Pulmonary artery endothelial cell (primary cell): ENCODE data around the gene SOX5. TPM values are rescaled to one million over a fixed set of nuclear protein-coding genes. Genes with fewer than 3 reads are reported as not detected.
"Not testable (repeated sequence)": the region's sequence is repeated elsewhere in the genome, so short reads cannot be mapped to it uniquely, and the experiment has no call there.

Experiments used
- DNase-seq: peaks from one replicate; pipeline ENCODE4 v3.0.0-alpha.2; 2011; ENCODE audit warnings: low read depth, low spot score
- total RNA-seq: library from RNA; depleted of rRNA; stranded (reverse); fragments of >200 nt; gene quantifications from 2 replicates; pipeline ENCODE4 v1.2.3, GENCODE V29; 2014

SOX5 gene
- total RNA-seq, 1 donor from 2014 or later = 1.1 TPM

DNA sequence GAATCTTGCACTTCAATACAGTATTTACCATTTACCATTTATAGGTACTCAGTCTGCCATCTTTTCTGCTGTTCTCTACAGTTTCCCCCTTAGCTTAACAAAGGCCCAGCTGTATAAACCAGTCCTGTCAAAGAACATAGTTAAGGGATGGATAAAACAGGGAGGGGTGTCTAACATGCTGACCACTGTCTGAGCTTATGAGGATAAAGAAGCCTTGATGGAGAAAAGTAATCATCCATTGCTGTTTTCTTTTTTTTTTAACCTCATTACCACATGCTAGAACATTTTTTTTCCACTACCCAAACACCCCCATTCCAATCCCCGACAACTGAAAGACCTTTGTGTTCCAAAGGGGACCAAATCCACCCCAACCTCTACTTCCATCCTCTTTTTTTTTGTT is 39.9 kb downstream of the SOX5 start:
- no peak for DNase-seq

DNA sequence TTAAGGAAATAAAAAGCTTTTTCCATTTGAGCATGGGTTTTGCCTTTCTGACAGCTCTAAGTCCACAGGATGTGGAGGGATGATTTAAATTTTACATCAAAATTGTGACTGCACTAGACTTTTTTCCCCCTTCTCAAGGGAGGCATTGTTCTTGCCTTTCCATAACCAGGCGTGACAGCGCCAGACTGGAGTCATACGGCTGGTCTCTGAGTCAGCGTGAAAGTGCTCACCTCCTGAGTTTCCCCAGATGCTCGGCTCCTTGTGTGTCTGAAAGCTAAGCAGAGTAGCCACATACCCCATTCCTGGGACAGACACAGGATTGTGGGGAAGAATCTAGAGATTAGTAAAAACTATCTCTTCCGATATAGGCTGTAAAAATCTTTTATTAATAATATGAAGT is 43.1 kb downstream of the SOX5 start:
- DNase-seq = no peak

GRCh38 chr12:23899434-23899833 is 50.0 kb downstream of the SOX5 start:
- no peak for DNase-seq

GRCh38 chr12:23898121-23898520 is 51.3 kb downstream of the SOX5 start:
- DNase-seq = no peak

- DNase-seq = no peak
Measured at GRCh38 chr12:23895792-23896218, 53.7 kb downstream of the SOX5 start.

DNA sequence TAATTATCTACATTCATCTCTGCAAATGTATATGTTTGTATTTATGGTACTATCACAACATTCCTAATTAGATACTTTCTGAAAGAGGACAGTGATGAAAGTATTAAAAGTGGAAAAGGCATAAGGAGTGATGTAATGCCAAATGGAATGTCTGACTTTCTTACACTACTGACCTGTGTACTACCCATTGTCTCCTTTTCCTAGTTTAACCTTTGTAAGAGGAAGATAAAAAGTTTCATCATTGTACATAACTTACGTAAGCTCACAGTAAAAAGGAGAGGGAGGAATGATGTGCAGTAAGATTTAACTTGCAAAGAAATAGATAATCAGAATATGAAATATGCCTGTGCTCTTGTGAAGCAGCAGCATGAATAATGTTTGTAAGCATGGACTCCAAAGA is 55.9 kb downstream of the SOX5 start:
- DNase-seq = no peak

DNA sequence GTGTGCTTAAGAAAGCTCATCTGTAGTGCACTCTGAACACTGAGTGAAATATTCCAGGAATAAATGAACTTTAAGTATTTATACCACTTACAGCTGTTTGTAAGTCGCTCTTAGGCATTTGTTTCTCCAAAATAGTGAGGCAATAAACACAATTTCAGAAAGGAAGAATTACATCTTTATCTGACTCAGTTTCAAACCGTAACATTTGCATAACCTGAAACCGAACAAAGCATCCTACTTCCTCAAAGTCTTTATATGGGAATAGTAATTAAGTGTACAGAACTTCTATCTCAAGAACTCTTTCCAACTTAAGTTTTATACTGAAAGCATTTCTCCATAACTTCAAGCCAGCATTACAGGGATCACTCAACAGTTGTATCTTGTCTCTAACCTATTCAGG is 58.4 kb downstream of the SOX5 start:
- no peak for DNase-seq

DNA sequence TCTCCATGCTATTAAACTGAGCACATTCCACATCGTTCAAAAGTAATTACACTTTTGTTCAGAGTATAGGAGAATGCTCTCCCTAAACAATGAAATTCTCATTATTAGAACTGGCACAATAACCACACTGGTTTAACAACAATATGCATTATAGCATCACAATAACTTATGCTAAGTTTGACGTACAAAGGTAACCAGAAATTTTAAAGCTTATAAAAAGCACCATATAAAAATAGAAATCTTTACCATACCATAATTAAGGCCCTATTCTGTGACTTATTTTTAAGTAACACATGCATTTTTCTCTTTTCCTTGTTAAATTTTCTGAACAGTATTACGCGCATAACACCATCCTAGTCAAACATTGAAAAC is 60.4 kb downstream of the SOX5 start:
- no peak for DNase-seq

- no peak for DNase-seq
Measured at GRCh38 chr12:23888396-23889068, 60.9 kb downstream of the SOX5 start.

DNA sequence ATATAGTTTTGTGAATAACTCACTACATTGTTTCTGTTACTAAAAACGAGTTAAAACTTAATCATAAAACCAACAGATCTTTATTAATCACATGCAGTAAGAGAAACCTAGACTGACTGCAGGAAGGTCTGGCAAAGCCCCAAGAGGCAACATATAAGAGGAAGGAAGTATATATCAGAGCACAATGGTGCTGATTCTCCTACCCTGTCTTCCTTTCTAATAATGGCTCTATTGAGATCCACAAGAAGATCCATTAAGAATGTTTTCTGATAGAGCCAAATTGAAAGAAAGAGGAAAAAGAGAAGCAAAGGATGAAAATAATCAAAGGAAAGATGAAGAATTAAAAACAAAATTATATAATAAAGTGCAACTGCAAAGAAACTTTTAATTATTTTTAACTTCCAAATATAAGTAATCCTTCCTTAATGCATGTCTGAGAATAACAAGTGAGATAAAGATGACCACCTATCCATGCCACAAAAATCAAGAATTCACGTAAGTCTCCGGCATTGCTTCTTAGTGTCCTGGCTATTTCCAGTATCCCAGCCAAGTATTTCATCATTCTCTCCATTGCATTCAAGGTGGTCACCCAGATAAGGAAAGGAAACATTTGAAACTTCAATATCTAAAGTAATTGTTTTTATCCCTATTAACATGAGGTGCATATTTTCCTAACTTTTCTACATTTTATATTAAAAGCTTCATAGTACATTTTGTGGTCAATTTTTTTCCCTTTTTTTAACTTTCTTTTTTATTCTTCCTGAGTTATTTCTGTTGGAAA is 62.2 kb downstream of the SOX5 start:
- DNase-seq = peak; percentile 11

- no peak for DNase-seq
Measured at GRCh38 chr12:23885394-23885793, 64.1 kb downstream of the SOX5 start.

DNA sequence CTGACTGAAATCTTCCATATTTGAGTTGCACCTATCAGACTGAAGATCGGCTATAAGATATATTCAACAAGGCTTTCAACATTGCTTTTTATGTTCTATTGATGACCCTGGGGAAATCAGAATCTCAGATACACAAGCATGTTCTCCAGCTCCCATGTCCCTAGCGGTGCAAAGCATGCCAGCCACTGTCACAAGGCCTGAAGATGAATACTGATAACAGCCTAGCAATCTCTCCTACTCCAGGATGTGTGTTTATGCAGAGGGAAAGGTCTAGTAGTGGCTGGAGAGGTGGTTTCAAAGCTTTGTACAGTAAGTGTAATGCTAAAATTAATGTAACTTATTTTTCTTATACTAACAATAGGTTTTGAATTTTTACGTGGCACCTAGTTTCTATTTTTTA is 64.6 kb downstream of the SOX5 start:
- DNase-seq = no peak

GRCh38 chr12:23880988-23881387 is 68.5 kb downstream of the SOX5 start:
- DNase-seq = no peak

DNA sequence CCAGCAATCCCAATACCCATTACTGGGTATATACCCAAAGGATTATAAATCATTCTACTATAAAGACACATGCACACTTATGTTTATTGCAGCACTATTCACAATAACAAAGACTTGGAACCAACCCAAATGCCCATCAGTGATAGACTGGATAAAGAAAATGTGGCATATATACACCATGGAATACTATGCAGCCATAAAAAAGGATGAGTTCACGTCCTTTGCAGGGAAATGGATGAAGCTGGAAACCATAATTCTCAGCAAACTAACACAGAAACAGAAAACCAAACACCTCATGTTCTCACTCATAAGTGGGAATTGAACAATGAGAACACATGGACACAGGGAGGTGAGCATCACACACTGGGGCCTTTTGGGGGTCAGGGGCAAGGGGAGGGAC is 72.9 kb downstream of the SOX5 start:
- not testable (repeated sequence) for DNase-seq

GRCh38 chr12:23867794-23868193 is 81.7 kb downstream of the SOX5 start:
- DNase-seq = no peak

DNA sequence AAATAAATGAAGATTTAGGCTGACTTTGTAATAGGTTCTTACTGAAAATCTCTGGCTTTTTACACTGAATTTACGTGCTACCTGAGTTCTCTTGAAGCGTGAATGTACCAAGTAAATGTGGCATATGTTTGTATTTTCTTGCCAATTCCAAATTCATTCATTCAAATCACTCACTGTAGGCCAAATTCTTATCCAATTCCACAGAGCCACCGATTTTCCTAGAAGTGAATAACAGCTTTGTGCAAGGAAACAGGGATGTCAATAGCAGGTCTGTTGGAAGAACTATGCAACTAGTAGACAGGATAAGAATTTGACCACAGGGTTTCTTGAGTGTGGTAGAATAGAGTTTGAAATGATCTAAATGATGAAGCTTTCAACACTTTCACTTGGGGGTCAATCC is 86.8 kb downstream of the SOX5 start:
- DNase-seq = no peak

GRCh38 chr12:23860019-23860418 is 89.5 kb downstream of the SOX5 start:
- DNase-seq = no peak

DNA sequence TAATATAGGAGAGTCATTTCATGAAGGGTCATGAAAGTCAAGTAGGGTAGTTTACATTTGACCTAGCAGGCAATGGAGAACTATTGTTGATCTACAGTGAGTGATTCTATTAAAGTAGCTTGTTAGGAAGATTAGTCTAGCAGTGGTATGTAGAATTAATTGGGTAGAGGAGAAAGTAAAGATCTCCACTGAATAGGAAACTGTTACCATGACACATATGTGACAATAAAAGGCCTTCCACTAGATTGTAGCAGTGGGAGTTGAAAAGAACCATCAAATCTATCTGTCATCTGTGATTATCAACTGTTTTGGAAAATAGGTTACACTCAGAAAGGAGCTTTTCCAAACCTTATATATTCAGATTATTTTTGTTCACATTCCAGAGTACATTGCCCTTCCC is 92.3 kb downstream of the SOX5 start:
- DNase-seq = no peak

- DNase-seq = no peak
Measured at GRCh38 chr12:23855813-23856212, 93.7 kb downstream of the SOX5 start.

GRCh38 chr12:23854598-23854997 is 94.9 kb downstream of the SOX5 start:
- DNase-seq = no peak

GRCh38 chr12:23853640-23854039 is 95.8 kb downstream of the SOX5 start:
- no peak for DNase-seq

DNA sequence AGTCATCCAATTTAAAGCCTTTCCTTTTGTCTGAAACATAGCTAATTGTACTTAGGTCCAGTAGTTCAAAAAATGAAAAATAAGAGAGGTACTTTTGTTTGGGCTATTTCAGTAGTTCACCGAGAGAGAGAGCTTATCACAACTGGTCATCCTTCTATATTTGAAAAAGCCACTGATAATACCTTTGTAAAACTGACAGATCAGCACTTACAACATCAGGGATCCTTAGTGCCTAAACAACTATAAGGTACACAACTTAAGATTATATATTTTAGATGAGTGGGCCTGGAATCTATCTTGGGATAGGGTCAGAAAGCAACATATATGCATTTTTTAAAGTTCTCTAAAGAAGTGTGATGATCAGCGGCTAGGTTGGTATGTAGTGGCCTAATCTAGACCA is 97.9 kb downstream of the SOX5 start:
- DNase-seq = no peak

- no peak for DNase-seq
Measured at GRCh38 chr12:23847857-23848256, 101.6 kb downstream of the SOX5 start.
